HT1080 (cell line): ENCODE results near the gene UQCR10. TPM values are rescaled to one million over a fixed set of nuclear protein-coding genes. Genes with fewer than 3 reads are reported as not detected.

Source experiments
- DNase-seq: peaks from one replicate; pipeline ENCODE4 v3.0.0-alpha.2; 2015; ENCODE audit warnings: low read depth
- small RNA-seq: library from RNA; depleted of rRNA; stranded (forward); fragments of <200 nt; gene quantifications from one replicate; pipeline ENCODE3, GENCODE V24; 2014
- total RNA-seq: library from RNA; depleted of rRNA; stranded (reverse); fragments of >200 nt; shearing (Covaris generic); gene quantifications from 2 replicates; pipeline ENCODE4 v1.2.3, GENCODE V29; 2014; rRNA removed

UQCR10 gene
- total RNA-seq, 1 experiment from 2014 or later: 177 TPM

DNA sequence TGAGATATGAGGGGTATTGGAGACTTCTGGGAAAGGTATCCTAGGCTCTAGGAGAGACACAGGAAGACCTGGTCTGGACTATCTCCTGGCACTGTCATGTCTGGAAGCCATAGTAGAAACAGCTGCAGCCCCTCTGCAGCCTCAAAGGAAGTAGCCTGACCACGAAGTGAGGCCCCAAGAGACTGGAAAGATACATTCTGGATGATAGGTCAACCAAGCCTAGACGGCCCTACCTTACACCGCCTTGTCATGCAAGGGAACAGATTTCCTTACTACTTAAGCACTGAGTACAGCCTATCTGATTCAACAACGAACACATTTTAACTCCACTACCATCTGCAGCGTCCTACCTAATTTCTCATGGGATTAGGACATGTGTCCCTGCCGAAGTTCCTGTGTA is 31.1 kb downstream of the UQCR10 start:
- peak; percentile 22 for DNase-seq

DNA sequence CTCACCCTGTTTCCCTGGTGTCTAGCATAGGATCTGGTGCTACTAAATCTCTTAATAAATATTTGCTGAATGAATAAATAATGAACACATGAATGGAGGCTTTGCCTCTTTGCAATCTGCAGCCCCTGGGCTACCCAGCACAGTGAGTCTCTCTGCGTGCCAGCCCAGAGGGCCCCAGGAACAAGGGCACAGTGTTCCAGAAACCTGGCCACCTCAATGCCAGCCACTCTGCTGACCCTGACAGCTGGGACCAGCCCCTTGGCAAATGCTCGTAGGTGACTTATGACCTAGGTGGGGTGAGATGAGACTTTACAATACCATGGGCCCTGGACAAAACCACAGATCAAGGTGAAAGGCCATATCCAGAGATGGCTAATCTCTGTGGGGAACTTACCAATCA is 31.6 kb downstream of the UQCR10 start:
- DNase-seq: no peak

DNA sequence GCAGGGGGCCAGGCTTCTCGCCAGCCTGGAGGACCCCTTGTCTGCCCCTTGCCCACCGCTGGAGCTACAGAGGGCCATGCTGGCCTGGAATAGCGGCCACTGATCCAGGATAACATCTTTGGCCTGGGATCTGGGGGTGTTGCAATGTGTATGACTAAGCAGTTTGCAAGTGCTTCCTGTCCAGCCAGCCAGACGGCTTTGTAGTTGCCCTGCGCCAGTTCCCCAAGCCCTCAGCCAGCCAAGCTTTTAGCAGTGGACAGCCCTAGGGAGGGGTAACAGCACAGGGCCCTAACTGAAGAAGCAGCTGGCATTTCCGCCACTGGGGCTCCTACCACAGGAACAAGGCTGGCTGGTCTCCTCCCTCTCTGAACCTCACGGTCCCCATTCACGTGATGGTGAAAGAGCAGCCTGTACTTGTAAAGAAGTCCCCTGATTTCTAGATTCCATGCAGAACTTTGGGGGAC is 32.1 kb downstream of the UQCR10 start:
- peak; percentile 95 for DNase-seq

DNA sequence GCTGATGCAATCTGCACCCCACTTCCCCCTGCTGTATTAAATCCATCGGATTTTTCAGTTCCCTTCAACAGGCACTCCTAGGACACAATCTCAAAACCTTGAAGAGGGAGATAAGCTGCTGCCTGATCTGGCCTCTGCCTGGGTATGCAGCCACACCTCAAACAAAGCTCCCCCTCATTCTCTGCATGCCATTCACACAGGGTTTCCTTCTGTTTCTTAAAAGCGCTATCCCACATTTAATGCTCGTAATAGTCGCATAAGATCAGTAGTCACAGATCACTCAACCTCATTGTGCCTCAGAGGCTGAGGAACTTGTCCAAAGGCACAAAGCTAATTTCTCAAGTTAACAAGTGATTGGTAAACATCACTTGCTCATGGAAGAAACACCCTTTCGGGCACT is 34.0 kb downstream of the UQCR10 start:
- DNase-seq: no peak

DNA sequence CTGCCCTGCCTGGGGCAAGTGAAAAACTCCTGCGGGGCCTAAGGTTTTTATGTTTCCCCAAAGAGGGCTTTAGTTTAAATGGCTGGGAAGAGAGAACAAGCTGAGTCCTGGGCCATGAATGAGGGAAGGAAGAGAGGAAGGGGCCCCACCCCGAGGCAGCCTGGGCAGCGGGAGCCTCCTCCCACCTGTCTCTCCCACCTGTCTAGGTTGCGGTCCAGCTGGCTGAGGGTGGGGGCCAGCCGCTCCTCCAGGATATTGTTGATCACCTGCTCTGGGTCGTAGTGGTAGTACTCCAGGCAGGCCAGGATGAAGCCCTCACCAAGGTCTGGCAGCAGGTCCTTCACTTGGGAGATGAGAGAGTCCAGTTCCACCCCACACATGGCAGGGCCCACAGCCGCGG is 34.6 kb downstream of the UQCR10 start:
- DNase-seq: no peak

DNA sequence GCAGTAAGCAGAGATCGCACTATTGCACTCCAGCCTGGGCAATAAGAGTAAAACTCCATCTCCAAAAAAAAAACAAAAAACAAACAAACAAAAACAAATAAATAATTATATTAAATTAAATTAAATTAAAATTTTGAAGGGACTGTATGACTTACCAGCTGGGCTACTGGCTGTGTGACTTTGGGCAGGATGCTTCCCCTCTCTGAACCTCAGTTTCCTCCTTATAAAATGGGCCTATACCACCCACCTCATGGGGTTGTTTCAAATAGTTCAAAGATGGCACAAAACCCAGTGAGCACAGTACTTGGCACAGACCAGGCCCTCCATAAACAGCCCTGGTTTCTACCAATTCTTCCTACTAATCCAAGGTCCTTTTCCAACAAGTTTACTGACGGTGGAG is 36.0 kb downstream of the UQCR10 start:
- DNase-seq: no peak

DNA sequence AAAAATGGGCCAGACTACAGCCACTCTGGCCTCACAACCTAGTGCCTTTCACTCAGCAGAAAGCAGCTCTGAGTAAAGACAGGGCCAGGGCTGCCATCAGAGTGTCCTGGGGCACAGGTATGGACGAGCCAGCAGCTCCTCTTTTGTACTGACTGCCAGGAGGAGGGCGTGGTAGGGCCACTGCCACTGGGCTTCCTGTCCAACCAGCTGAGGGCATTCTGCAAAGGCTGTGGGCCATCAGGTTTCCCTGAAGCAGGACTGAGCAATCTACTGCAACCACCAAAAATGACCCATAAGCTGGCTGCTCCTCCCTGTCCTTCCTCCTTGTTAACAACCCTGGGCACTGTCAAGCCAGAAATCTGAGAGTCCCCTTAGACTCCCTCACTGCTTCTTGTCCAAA is 37.8 kb downstream of the UQCR10 start:
- no peak for DNase-seq

DNA sequence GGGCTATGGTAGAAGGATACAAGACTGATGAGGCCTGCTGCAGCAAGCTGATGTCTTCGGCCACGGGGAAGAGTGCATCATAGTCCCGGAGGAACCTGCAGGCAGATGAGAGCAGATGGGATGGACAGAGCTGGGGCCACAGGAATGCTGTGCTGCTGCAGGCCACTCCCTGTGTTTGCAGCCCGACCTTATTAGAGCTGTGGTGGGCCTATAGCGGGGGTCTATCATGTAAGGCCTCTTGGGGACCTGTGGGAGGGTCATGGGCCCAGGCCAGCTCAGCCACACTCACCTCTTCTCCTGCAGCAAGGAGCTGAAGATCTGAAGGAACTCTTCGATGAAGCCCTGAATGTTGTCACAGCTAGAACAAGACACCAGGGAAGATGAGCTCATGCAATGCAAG is 39.0 kb downstream of the UQCR10 start:
- no peak for DNase-seq

DNA sequence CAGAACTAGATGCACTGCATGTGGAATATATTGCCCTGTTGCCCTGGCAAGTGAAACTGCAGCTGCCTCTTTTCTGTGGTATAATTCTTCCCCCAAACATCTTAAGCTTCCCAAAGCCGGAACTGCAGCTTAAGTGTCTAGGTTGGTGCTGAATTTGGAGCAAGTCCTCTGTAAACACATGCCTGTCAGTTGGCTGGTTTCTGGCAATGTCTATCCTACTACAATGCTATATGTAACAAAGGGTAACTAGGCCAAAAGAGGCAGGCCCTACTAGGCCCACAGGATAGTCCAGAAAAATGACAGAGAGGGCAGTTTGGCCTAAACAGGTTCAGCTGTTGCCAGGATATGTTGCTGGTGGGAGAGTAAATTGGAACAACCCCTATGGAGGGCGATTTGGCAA is 43.0 kb downstream of the UQCR10 start:
- no peak for DNase-seq

DNA sequence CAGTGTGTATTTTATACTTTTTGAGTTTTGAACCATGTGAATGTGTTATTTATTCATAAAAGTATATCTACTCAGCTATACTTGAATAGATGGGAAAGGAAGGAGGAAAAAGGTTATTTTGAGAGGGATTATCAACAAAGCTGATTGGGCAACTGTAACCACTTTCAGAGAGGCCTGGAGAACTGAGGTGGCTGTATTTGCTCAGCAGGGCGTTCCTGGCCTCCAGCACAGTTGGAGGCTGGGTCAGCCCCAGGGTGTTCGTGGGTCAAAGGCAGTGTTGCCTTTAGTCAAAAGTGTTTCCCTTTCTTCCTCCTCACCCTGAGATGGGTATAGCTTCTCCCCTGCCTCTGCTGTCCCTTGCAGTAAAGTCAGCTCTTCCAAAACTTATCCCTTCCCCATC is 44.2 kb downstream of the UQCR10 start:
- no peak for DNase-seq

DNA sequence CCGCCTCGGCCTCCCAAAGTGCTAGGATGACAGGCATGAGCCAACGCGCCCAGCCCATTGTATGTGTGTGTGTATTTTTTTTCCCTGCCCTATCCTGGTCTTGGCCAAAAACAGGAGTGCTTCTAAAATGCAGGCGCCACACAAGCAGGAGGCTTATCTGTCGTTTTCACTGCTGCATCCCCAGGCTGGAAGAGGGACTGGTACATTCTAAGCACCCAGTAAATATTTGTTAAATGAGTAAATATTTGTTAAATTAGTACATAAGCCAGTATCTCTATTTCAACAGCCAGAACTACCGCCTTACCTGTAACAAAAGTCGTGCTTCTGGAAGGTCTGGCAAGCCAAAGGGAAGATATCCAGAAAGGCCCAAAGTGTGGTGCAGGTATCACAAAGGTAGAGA is 46.0 kb downstream of the UQCR10 start:
- no peak for DNase-seq

DNA sequence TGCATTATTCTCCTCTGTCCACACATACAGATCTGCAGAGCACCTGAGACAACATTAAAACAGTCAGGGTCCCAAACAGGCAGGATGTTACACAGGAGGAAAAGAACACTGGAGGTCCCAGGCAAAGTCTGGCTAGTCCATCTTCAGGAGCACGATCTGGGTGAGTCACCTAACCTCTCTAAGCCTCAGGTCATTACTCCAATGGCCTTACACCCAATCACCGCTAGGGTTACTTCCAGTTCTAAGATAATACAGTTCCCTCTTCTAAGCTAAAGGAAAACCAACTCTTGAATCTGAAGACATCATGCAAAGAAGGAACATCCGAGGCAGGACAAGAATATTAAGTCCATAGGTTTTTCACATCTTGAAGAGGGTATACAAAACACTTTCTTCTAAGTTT is 46.4 kb downstream of the UQCR10 start:
- peak; percentile 63 for DNase-seq

DNA sequence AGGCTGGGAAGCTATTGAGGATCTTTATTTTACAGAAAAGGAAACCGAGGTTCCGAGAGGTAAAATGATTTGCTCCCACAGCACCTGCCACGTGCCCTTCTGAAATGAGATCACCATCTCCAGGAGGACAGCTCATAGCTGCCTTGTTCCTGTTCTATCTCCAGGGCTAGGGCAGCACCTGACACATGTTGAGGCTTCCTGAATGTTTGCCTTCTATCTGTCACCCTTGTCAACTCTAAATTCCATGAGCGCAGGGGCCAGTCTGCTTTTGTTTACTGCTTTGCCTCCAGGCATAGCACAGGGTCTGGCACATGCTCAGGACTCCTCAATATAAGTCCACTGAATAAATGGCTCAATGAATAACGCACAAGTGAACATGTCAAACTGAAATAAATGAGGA is 46.8 kb downstream of the UQCR10 start:
- DNase-seq: no peak

DNA sequence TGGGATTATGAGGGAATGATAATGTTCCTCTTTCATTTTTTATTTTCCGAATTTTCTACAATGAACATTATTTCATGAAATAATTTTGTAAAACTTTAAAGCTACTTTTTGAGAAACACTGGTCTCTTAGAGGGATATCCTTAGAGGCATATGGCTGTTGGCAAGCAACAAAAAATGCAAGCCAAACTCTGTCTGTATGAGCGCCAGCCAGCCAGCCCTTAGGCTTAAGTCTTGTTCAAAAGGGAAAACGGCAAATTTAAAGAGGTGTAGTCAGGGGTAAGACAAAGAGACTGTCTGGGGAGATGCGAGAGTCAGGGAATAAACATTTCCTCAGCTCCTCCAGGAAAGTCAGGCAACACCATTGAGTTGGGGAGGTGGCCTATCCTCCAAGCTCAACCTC is 48.4 kb downstream of the UQCR10 start:
- no peak for DNase-seq

DNA sequence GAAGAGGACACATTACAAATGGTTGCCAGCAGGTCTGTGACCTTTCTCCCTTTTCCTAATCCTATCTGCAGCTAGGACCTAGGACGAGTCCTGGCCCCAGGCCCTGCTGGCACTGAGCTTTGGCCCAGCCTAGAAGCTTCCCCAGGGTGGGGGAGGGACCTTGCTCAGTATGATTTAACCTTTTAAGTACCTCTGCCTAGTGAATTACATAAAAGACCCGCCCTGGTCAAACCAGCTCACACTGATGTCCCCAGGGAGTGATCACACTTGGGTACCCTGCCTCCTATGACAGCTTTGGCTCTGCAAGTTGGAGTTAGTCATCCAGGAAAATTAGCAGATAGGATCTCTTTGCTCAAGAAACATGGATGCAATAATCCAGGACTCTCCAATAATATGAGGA is 49.0 kb downstream of the UQCR10 start:
- DNase-seq: no peak

DNA sequence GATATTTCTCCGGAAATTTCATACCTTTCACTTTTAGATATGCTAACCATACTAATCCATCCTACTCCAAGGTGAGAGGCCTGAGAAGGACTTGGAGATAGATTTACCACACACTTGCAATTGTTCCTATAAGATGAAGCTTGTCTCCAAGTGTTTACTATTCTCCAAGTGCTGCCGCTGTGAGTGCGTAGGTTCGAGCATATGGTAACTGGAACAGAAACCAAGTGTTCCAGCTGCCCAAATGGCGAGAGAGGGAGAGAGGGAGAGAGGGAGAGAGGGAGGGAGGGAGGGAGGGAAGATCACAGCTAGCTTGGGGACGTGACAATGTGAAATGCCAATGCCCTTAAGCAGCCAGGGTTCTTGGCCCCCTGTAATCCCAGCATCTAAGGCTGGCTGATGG is 49.4 kb downstream of the UQCR10 start:
- no peak for DNase-seq

DNA sequence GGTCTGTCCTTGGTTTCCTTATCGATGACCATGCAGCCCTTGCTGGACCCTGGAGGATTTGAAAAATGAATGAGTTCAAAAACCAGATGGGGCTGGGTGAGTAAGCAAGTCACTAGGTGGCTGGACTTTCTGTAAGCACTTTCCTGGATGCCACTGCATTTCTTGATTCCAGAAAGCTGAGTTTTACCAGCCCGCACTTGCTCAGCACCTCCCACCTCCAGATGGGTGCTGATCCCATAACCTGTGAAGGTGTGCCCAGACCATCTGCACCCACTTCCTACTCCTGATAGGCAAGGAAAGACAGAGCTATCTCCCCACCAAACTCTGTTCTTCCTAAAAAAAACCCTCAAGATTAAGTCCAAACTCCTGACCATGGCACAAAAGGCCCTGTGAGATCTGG is 49.8 kb downstream of the UQCR10 start:
- DNase-seq: no peak

DNA sequence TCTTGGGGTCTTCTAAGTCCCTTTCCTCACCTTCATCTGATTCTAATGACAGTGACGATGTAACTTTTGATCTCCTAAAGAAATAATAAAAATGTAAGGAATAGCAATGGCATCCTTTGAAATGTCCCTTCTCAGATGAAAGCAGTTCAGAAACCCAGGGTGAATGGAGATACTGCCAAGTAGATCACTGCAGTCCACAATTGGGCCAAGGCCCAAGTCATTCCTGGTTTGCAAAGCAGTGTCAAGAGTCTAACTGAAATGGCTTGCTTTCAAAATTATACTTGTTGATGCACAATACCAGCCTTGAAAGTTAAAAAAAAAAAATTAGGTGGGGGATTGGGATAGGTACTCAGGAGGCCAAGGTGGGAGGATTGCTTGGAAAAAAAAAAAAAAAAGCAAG is 50.6 kb downstream of the UQCR10 start:
- no peak for DNase-seq

DNA sequence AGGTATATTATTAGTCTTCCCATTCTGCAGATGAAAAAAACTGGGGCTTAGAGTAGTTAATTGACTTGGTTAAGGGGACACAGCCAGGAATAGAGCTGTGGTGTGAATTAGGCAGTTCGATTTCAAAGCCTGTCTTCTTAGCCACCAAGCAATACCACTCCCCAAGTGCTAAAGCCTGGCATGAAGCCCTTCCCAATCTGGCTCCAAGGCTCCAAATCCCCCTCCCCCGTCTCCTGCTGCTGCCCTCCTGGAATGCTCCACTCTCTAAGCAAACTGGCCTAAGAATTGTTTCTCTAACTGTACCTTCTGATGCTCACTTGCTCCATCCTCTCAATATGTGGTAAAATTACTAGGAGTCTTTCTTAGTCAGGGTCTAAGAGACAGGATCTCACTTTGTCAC is 52.3 kb downstream of the UQCR10 start:
- no peak for DNase-seq

Small RNAs within 50 kb of the gene (small RNA-seq; reads per million reads assigned to genes)
- not detected for gene RF00019

Other genes with a start within 250 kb of the UQCR10 start
- gene THOC5, start 213.6 kb upstream of the UQCR10 start, total RNA-seq: 97.2 and 105 TPM in 2 replicates
- gene NIPSNAP1, start 186.3 kb upstream of the UQCR10 start, total RNA-seq: 60.1 and 66.1 TPM in 2 replicates
- 187 and 209 TPM in 2 replicates for gene NF2, start 163.7 kb upstream of the UQCR10 start, total RNA-seq
- gene CABP7, start 47.4 kb upstream of the UQCR10 start, total RNA-seq: 0.07 and 0.21 TPM in 2 replicates
- gene ZMAT5, start 362 bp upstream of the UQCR10 start, total RNA-seq: 18.0 TPM in 2 replicates
- gene ASCC2, start 70.9 kb downstream of the UQCR10 start, total RNA-seq: 48.0 and 49.1 TPM in 2 replicates
- gene MTMR3, start 115.8 kb downstream of the UQCR10 start, total RNA-seq: 9.5 and 10.9 TPM in 2 replicates